ENCODE results near the gene LBHD2.

DNA sequence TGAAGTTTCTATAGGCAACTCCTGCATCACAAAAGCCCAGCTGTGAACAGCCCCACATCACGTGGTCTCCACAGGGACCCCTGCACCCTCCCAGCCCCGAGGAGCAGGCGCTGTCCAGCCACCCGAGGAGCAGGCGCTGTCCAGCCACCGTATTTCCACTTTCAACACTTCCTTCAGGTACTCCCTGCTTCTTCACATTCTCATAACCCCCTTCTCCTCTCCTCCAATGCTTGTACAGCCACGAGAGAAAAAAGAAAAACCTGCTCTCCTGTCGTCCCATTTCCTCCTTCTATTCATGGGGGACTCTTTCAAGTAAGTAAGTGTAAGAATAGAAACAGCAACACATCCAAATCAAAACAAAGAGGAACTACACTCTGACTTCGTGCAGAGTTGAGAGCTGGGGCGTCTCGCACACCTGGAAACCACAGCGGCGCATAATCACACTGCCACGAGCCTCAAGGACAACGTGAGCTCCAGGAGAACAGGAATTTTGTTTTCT is 38.6 kb upstream of the LBHD2 start:
- no peak for TF ChIP-seq CTCF (IDR thresholded peaks at IDR 0.05; ENCODE audit: insufficient read depth, low read length, poor library complexity, severe bottlenecking)
- no peak for TF ChIP-seq EZH2phosphoT487 (conservative IDR thresholded peaks at IDR 0.05; ENCODE audit: low read length)
